Smooth muscle cell (in vitro differentiated cells): ENCODE data around the gene RIN3. TPM values are rescaled to one million over a fixed set of nuclear protein-coding genes. Genes with fewer than 3 reads are reported as not detected.

Experiments
- DNase-seq: peaks from one replicate; lab custom pipeline; 2025; ENCODE audit not compliant: unreplicated experiment; lab: John Stamatoyannopoulos, UW
- H2AFZ ChIP-seq: fragments of 200-600 bp; sonication (generic); 2 replicates; pipeline ENCODE4 v1.6.0; 2016; ENCODE audit warnings: antibody characterized with exemption, low read depth, mild to moderate bottlenecking
- H3F3A ChIP-seq: fragments of 200-600 bp; sonication (generic); 2 replicates; pipeline ENCODE4 v1.6.0; 2017; ENCODE audit warnings: antibody characterized with exemption, low read depth
- H3K27ac ChIP-seq: fragments of 200-600 bp; sonication (generic); 2 replicates; pipeline ENCODE4 v1.5.1; 2016; ENCODE audit warnings: low read depth, mild to moderate bottlenecking
- H3K27me3 ChIP-seq: fragments of 200-600 bp; sonication (generic); 2 replicates; pipeline ENCODE4 v1.6.1; 2016; ENCODE audit warnings: low read depth, mild to moderate bottlenecking
- H3K36me3 ChIP-seq: fragments of 200-600 bp; sonication (generic); 2 replicates; pipeline ENCODE4 v1.5.1; 2016; ENCODE audit warnings: low read depth
- H3K4me1 ChIP-seq: fragments of 200-600 bp; sonication (generic); 2 replicates; pipeline ENCODE4 v1.5.1; 2016; ENCODE audit warnings: low read depth
- H3K4me2 ChIP-seq: fragments of 200-600 bp; sonication (generic); 2 replicates; pipeline ENCODE4 v1.6.0; 2016; ENCODE audit warnings: mild to moderate bottlenecking
- H3K4me3 ChIP-seq: fragments of 200-600 bp; sonication (generic); 2 replicates; pipeline ENCODE4 v1.5.1; 2016; ENCODE audit warnings: mild to moderate bottlenecking
- H3K79me2 ChIP-seq: fragments of 200-600 bp; sonication (generic); 2 replicates; pipeline ENCODE4 v1.6.0; 2016; ENCODE audit warnings: low read depth, mild to moderate bottlenecking
- H3K9ac ChIP-seq: fragments of 200-600 bp; sonication (generic); 2 replicates; pipeline ENCODE4 v1.6.0; 2016; ENCODE audit warnings: low read depth
- H3K9me3 ChIP-seq: fragments of 200-600 bp; sonication (generic); replicated peaks from 2 replicates; pipeline ENCODE4 v1.5.1; 2016; ENCODE audit warnings: low read depth
- H4K20me1 ChIP-seq: fragments of 200-600 bp; sonication (generic); 2 replicates; pipeline ENCODE4 v1.6.0; 2016; ENCODE audit warnings: low read depth
- WGBS: methylation state at CpG from one replicate; pipeline ENCODE4 v1.1.7; 2016; ENCODE audit warnings: low lambda C conversion rate; 5-methylcytosine and 5-hydroxymethylcytosine counted together
- polyA plus RNA-seq: library from polyadenylated mRNA; unstranded; fragments of >200 nt; fragmentation: Nextera tagmentation; extraction: Ambion mirVana; gene quantifications from 2 replicates; pipeline ENCODE4 v1.2.1, GENCODE V29; 2016
- total RNA-seq: library from RNA; depleted of rRNA; stranded (reverse); fragments of >200 nt; gene quantifications from 2 replicates; pipeline ENCODE4 v1.2.3, GENCODE V29; 2014
- TF ChIP-seq, protein P1 (sequence below): fragments of 200-600 bp; sonication (generic); IDR thresholded peaks from 2 replicates; pipeline ENCODE4 v1.5.1; 2017; ENCODE audit warnings: borderline replicate concordance, mild to moderate bottlenecking, antibody characterized with exemption; ENCODE audit not compliant: insufficient read depth, poor library complexity, severe bottlenecking

Gene RIN3
- total and polyA plus RNA-seq, 2 experiments from 2014 or later, result 2.7 to 3.8 TPM

DNA sequence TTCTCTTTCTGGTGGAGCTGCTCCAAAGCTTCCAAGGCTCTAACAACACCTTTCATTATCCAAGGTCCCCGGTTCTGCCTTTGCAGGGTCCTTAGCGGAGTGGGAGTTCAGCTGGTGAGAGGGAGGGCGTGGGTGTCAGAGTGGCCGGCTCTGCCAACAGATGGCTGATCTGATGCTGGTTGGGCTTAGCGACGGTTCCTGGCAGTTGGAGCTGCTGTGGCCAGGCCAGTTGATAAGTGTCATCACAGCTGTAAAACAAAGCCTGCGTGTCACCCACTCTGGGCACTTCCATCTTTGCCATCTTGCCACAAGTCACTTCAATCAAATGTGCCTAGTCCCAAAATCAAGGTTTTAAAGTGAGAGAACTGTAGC is 36.3 kb downstream of the RIN3 start:
- no peaks in the 10 kb centered on the region for H3F3A ChIP-seq
- 54% methylated on average over 7 of the region's 7 CpGs for WGBS
- no peak for DNase-seq
- H3K4me3 ChIP-seq, result no peak overlapping the region
- no peak overlapping the region for H3K4me2 ChIP-seq
- H2AFZ ChIP-seq, result no peak overlapping the region
- TF ChIP-seq, protein P1, sequence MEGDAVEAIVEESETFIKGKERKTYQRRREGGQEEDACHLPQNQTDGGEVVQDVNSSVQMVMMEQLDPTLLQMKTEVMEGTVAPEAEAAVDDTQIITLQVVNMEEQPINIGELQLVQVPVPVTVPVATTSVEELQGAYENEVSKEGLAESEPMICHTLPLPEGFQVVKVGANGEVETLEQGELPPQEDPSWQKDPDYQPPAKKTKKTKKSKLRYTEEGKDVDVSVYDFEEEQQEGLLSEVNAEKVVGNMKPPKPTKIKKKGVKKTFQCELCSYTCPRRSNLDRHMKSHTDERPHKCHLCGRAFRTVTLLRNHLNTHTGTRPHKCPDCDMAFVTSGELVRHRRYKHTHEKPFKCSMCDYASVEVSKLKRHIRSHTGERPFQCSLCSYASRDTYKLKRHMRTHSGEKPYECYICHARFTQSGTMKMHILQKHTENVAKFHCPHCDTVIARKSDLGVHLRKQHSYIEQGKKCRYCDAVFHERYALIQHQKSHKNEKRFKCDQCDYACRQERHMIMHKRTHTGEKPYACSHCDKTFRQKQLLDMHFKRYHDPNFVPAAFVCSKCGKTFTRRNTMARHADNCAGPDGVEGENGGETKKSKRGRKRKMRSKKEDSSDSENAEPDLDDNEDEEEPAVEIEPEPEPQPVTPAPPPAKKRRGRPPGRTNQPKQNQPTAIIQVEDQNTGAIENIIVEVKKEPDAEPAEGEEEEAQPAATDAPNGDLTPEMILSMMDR, result no peak
- no peak overlapping the region for H3K27ac ChIP-seq
- no peak overlapping the region for H3K9ac ChIP-seq
- peaks cover 5% of the 10 kb centered on the region for H4K20me1 ChIP-seq
- H3K9me3 ChIP-seq, result no peaks in the 10 kb centered on the region
- no peaks in the 10 kb centered on the region for H3K27me3 ChIP-seq
- H3K36me3 ChIP-seq, result no peaks in the 10 kb centered on the region
- H3K79me2 ChIP-seq, result no peaks in the 10 kb centered on the region
- H3K4me1 ChIP-seq, result no peaks in the 10 kb centered on the region

DNA sequence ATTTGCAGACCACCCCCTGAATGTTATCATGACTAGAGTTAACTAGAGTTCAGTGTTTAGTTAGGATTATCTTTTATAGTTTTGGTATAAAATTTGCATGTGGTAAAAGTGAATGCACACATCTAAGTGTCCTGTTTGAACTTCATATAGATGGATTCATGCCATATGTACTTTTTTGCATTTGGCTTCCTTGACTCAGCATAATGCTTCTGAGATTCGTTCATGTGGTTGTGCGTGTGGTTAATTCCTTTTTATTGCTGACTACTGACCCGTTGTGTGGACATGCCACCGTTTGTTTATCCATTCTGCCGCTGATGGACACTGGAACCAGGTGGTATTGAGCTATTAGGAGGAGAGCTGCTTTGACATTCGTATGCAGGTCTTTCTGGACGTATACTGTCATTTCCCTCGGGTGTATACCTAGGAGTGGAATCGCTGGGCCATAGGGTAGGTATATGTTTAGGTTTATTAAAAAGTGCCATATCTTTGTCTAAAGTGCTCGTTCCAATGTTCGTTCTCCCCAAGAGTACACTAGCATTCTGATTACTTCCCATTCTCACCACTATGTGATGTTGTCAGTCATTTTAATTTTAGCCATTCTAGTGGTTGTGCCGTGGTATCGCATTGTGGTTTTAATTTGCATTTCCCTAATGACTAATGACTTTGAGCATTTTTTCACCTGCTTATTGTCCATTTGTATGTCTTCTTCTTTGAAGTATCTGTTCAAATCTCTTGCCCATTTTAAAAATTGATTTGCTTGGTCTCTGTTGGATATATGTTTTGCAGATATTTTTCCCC is 37.7 kb downstream of the RIN3 start:
- no peaks in the 10 kb centered on the region for H3K4me1 ChIP-seq
- TF ChIP-seq, protein P1, result no peak
- no peak overlapping the region for H3K9ac ChIP-seq
- H3K4me3 ChIP-seq, result no peak overlapping the region
- no peaks in the 10 kb centered on the region for H3K36me3 ChIP-seq
- no peak overlapping the region for H2AFZ ChIP-seq
- no peak for DNase-seq
- 87% methylated on average over 13 of the region's 13 CpGs for WGBS
- H4K20me1 ChIP-seq, result peaks cover 5% of the 10 kb centered on the region
- H3K27me3 ChIP-seq, result no peaks in the 10 kb centered on the region
- H3F3A ChIP-seq, result no peaks in the 10 kb centered on the region
- H3K4me2 ChIP-seq, result no peak overlapping the region
- H3K9me3 ChIP-seq, result no peaks in the 10 kb centered on the region
- no peak overlapping the region for H3K27ac ChIP-seq
- H3K79me2 ChIP-seq, result no peaks in the 10 kb centered on the region

DNA sequence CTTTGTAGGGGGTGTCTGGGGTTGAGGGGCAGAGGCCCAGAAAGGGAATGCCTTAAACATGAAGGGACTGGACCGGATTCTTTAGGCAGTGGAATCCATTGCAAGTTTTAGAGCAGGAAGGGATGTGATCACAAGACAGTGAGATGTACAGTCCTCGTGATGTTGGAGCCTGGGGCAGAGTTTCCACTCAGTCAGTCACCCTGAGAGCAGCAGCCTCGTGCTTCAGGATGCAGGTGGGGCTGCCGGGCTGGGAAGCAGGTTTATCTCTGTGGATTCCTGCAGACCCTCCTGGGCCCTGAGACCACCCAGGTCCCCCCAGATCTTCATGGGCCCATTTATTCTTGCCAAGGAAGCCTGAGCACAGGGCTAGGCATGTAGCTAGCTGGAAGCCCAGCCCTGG is 38.5 kb downstream of the RIN3 start:
- Histone ChIP-seq H3K27ac (no peak overlapping the region), H3F3A (no peaks in the 10 kb centered on the region), H3K79me2 (no peaks in the 10 kb centered on the region), H3K9me3 (no peaks in the 10 kb centered on the region), H3K4me3 (no peak overlapping the region), H3K9ac (no peak overlapping the region), H2AFZ (no peak overlapping the region), H3K4me2 (no peak overlapping the region), H3K27me3 (no peaks in the 10 kb centered on the region), H3K36me3 (no peaks in the 10 kb centered on the region), H3K4me1 (no peaks in the 10 kb centered on the region), H4K20me1 (no peaks in the 10 kb centered on the region)
- no peak for DNase-seq
- WGBS, result 77% methylated on average over 4 of the region's 4 CpGs
- TF ChIP-seq, protein P1, result no peak

DNA sequence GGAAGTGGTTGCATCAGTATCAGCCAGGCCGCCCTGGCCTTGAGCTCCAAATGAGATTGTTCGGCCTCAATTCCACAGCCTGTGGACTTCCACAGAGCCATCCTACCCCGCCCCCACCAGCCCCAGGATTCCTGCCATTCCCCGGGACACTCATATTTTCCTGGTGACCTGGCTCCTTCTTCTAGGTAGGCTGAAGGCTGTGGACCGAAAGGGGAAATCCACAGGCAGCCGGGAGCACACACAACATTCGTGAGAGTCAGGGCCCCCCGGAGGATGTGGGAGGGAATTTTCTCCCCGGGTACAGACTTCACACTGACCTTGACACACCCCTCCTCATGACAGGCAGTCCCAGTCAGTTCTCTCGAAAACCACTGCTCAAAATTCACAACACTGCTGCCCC is 39.9 kb downstream of the RIN3 start:
- TF ChIP-seq, protein P1, result no peak
- Histone ChIP-seq H3K79me2 (no peaks in the 10 kb centered on the region), H4K20me1 (no peaks in the 10 kb centered on the region), H3K9ac (peak overlapping the region; percentile 58), H3K36me3 (no peaks in the 10 kb centered on the region), H3K9me3 (no peaks in the 10 kb centered on the region), H3K4me3 (no peak overlapping the region), H3K4me1 (no peaks in the 10 kb centered on the region), H3K27ac (peak overlapping the region; percentile 57), H3F3A (no peaks in the 10 kb centered on the region), H3K4me2 (peak overlapping the region; percentile 44), H2AFZ (no peak overlapping the region), H3K27me3 (no peaks in the 10 kb centered on the region)
- no peak for DNase-seq
- WGBS, result 25% methylated on average over 10 of the region's 10 CpGs
